Fibroblast of upper back skin (primary cell): ENCODE measurements around the gene IL17C.

ENCODE experiments used
- DNase-seq: peaks from one replicate; pipeline ENCODE4 v3.0.0-alpha.2; 2013

The IL17C gene

DNA sequence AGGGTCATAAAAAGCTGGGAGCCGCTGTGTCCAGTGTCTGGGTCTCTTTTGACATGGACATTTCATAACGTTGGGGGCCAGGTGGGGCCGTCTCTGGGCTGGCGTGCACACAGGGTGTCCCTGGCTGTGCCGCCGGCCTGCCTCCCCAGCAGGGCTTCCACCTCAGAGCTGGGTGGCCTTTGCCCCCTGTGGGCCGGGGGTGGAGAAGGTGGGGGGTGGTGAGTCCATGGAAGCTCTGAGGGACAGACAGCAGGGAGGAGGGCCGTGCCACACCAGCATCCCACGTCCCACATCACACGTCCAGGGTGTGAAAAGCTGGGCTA lies 48.8 kb downstream of the IL17C start:
- no peak for DNase-seq

DNA sequence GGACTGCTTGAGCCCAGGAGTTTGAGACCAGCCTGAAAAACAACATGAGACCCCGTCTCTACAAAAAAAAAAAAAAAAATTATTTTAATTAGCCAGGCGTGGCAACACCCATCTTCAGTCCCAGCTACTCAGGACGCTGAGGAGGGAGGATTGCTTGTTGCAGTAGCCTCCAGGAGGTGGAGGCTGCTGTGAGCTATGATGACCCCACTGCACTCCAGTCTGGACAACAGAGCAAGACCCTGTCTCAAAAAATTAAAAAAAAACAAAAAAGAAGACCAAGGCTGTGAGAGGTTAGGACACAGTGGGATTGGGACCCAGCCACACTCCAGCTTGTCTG lies 49.3 kb downstream of the IL17C start:
- DNase-seq: no peak

DNA sequence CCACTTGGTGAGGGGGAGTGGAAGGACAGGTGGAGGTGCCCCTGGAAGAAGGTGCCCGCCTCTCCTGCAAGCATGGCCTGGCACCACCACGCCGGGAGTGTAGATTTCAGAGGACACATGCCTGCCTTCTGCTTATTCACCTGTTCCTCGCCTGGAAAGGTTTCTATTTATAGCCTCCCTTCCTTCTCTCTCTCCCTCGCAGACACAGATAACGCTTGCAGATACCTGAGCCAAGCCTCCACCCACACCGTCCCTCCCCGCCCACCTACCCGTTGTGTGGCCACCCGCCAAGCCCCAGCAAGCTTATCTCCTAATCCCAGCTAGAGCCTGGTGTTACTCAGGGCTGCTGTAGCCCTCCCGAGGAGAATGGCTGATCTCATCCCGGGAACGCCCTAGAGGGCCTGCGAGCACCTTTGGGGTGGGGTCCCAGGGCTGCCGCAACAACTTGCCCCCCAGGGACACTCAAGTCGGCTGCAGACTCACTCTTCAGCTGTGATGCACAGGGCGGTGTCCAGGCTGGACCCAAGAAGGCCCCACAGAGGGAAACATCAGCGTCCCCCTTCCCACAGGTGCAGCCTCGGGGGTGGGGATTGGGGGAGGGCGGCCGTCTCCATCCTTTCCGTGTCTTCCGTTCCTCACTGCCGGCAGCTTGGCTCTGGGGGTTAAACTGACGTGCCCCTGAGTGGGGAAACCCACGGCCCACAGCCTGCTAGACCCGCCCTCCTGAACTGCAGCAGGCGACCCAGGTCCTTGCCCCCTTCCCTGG lies 49.8 kb downstream of the IL17C start:
- DNase-seq: no peak
